KBM-7 (cell line): ENCODE data around the gene CFAP69.

ENCODE experiments used
- DNase-seq: peaks from one replicate; pipeline ENCODE4 v3.0.0-alpha.2; 2015
- in situ Hi-C: fragments of 300-500 bp; cut with MboI; formaldehyde crosslinking; loops from 2 replicates; pipeline ENCODE4 v1.14.3; 2020; ENCODE audit warnings: low sequenced_read_pairs, low pct_unique_long_range_greater_than_20kb, mixed read lengths

The CFAP69 gene

GRCh38 chr7:90262438-90262837 is 17.5 kb downstream of the CFAP69 start:
- in situ Hi-C loops, result no loop called here
- peak; percentile 32 for DNase-seq

- in situ Hi-C loops, result no loop called here
- no peak for DNase-seq
Observed at GRCh38 chr7:90266808-90267207, 21.8 kb downstream of the CFAP69 start.

- DNase-seq, result no peak
- in situ Hi-C loops, result no loop called here
Observed at GRCh38 chr7:90267263-90267858, 22.4 kb downstream of the CFAP69 start.

GRCh38 chr7:90269163-90269562 is 24.2 kb downstream of the CFAP69 start:
- DNase-seq, result no peak
- in situ Hi-C loops, result no loop called here

- in situ Hi-C loops, result no loop called here
Observed at GRCh38 chr7:90270431-90271178, 25.6 kb downstream of the CFAP69 start.

GRCh38 chr7:90271753-90272152 is 26.8 kb downstream of the CFAP69 start:
- no peak for DNase-seq
- in situ Hi-C loops, result no loop called here

More at GRCh38 chr7:90270431-90271178, 25.6 kb downstream of the CFAP69 start:
- no peak for DNase-seq

- in situ Hi-C loops, result no loop called here
- DNase-seq, result no peak
Observed at GRCh38 chr7:90272242-90272641, 27.3 kb downstream of the CFAP69 start.

GRCh38 chr7:90274161-90274560 is 29.2 kb downstream of the CFAP69 start:
- in situ Hi-C loops, result no loop called here
- no peak for DNase-seq

- no peak for DNase-seq
- in situ Hi-C loops, result no loop called here
Observed at GRCh38 chr7:90276033-90276728, 31.2 kb downstream of the CFAP69 start.

GRCh38 chr7:90288154-90288553 is 43.2 kb downstream of the CFAP69 start:
- in situ Hi-C loops, result no loop called here

GRCh38 chr7:90290244-90291113 is 45.5 kb downstream of the CFAP69 start:
- no peak for DNase-seq
- in situ Hi-C loops, result no loop called here

More at GRCh38 chr7:90288154-90288553, 43.2 kb downstream of the CFAP69 start:
- no peak for DNase-seq

- peak; percentile 28 for DNase-seq
- in situ Hi-C loops, result no loop called here
Observed at GRCh38 chr7:90298145-90299038, 53.4 kb downstream of the CFAP69 start.

- in situ Hi-C loops, result no loop called here
- DNase-seq, result no peak
Observed at GRCh38 chr7:90303241-90303640, 58.3 kb downstream of the CFAP69 start.

GRCh38 chr7:90309872-90310271 is 64.9 kb downstream of the CFAP69 start:
- no peak for DNase-seq
- in situ Hi-C loops, result no loop called here

- DNase-seq, result no peak
- in situ Hi-C loops, result no loop called here
Observed at GRCh38 chr7:90311175-90311574, 66.2 kb downstream of the CFAP69 start.

- in situ Hi-C loops, result no loop called here
- DNase-seq, result no peak
Observed at GRCh38 chr7:90312745-90313144, 67.8 kb downstream of the CFAP69 start.

- no peak for DNase-seq
- in situ Hi-C loops, result no loop called here
Observed at GRCh38 chr7:90313907-90314306, 68.9 kb downstream of the CFAP69 start.

- in situ Hi-C loops, result no loop called here
- DNase-seq, result no peak
Observed at GRCh38 chr7:90320014-90320413, 75.0 kb downstream of the CFAP69 start.
